HG03103 (cell line): ENCODE measurements around the gene ZNF837.
"Not testable (repeated sequence)": the region's sequence is repeated elsewhere in the genome, so short reads cannot be mapped to it uniquely, and the experiment has no call there.

Experiments used
- ATAC-seq: cut with Tn5 transposase; IDR thresholded peaks from one replicate; pipeline ENCODE4 v1.9.1; 2021; ENCODE audit warnings: low read depth; ENCODE audit not compliant: unreplicated experiment

ZNF837 gene

DNA sequence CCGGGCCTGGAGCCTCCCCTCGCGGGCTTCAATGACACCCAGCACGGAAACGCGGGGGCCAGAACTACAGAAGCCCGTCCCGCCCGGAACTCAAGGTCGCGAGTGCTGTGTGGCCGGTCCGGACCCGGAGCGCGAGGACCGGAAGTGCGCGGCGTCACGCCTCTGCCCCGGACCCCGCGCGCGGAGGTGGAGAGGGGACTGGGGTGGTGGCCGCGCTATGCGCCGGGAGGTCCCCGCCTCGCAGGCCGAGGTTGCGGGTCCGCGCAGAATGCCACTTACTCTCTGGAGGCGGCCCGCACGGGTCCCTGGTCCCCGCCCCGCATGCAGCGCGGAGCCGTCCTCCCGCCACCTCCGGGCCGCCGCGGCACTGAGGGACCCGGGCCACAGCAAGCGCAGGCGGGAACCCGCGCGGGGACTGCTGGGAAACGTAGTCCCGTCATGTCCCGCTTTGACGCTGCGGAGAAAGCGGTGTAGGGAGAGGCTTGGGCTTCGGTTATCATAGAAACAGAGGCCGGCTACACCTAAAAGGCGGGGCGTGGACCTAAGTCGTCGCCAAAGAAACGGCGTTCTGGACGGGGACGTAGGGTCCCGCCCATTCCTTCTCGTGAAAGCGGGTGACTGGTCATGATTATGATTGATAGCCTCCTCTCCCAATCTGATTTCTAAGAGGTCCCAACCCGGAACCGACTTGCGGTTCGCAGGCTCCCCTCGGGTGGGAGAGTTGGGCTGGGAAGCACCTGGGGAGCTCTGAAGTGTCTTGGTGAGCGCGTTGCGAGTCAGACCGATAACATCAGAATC lies at the start of gene ZNF837:
TSS of gene ZNF837 (minus strand) at position 369 of the 798 bp plus-strand sequence. CDS start 11,698 bp downstream, outside the sequence.
- ATAC-seq, result peak; percentile 79

DNA sequence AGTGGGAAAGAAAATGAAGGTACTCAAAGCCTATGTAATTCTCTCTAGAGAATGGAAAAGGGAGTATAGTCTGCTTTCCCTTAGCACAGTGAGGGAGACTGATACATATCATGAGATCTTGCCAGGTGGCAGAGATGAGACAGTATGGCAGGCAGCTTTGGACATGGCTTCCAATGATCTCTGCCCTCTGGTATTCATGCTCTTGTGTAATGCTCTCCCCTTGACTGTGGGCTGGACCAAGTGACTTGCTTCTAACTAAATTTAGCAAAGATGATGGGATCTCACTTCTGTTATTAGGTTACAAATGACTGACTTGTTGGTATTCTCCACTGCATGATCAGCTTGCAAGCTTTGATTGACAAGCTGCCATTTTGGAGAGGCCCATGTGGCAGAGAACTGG lies 48.9 kb upstream of the ZNF837 start:
- ATAC-seq, result no peak

DNA sequence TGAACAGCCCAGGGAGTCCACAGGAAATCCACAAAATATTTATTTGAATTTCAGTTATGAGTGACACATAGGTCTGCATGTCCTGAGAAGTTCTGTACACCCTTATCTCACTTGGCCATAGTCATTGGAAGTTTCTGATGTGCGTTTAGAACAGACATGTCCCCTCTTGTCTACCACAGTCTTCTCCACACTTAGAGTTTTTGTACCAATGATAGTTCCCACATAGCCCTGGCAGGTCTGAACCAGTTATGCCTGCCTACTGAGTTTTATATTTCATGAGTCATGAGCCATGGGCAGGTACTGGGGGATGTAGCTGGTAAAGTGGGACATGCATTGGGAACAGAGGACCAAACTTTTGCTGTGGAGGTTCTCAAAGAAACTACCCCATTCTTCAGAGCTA lies 47.8 kb upstream of the ZNF837 start:
- ATAC-seq, result no peak

DNA sequence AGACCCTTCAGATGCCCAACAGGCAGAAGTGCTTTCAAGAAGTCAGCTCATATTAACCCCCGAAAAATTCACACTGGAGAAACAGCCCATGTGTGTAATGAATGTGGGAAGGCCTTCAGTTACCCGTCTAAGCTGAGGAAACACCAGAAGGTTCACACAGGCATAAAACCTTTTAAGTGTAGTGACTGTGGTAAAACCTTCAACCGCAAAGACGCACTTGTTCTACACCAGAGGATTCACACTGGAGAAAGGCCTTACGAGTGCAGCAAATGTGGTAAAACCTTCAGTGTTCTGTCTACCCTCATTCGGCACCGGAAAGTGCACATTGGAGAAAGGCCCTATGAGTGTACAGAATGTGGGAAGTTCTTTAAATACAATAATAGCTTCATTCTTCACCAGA lies 36.2 kb upstream of the ZNF837 start:
- ATAC-seq, result no peak

DNA sequence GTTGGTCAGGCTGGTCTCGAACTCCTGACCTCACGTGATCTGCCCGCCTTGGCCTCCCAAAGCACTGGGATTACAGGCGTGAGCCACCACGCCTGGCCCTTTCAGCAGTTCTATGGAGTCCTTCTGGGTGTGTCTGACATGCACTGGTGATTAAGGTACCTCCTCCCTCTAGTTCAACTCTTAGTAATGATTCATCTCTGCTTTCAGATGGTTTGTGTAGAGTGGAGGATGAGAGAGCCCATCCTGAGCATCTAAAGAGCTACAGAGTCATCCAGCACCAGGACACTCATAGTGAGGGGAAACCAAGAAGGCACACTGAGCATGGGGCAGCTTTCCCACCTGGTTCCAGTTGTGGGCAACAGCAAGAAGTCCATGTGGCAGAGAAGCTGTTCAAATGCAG lies 35.8 kb upstream of the ZNF837 start:
- no peak for ATAC-seq

DNA sequence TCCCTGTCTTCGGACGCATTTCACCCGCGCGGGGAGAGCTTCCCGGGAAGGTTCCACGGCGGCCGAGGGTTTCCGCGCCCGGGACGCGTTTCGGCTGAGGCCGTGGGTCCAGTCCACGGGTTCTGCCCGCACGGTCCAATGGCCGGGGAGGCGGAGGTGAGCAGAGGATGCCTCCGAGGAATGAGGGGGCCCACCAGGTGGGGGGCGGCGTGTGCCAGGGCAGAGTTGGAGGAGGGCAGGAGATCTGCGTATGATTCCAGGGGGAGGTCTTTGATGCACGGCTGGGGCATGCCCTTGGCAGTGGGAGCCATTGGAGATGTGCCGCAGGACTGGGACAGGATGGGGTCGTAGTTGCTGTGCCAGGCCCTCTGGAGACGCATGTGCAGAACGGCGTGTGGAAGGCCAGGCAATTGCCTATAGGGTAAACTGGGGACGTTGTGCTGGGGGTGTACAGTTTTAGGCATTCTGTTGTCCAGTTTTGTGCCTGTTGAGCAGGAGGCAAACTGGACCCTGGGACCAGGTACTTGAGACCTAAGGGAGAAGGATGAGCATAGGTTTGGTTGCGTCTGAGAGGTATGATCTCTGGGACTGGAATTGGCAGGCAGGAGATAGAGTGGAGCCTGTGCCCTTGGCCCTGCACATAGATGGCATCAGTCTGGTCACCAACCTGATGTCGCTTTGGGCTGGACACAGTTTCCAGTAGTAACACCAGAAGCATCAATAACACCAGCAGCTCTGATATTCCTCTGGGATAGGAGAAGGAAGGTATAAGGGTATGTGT lies 28.4 kb upstream of the ZNF837 start:
- no peak for ATAC-seq

DNA sequence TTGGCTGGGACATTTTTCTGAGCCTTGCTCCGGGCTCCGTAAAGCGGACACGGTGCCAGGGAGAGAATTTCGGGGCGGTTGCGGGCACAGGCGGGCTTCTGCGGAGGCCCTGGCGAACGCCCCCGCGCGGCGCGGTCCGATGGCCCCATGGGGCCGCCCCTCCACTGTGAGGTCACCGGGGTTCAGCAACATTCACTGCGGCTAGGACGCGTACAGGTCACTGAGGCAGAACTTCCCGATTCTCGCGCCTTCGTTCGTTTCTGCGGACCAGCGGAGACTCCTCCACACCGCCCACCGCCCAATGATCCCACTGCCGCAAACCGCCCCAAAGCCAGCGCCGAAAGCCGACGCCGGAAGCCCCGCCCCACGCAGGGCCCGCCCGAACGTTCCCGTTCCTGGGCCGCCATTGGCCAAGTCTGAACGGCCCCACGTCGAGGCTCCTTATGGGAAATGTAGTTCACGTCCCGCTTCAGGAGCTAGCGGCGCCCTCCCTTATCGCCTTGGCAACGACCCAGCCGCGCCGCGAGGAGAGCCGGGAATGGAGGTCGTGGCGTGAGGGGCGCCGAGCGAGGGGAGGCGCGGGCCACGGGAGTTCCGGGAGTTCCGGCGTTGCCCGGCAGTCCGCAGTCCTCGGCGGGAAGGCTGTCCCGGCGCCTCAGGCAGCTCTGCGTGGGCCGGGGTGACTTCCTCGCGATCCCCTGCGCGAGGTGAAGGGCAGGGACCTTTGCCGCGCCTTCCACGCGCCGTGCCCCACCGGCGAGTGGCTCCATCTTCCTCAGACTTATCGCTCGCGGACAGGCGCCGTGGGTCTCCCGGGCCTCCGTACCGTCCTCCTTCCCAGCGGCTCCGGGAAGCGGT lies 27.6 kb upstream of the ZNF837 start, which contains the start of gene ZNF584:
TSS of gene ZNF584 (plus strand) at position 498 of the 858 bp plus-strand sequence. CDS start 499 bp downstream, outside the sequence.
- ATAC-seq, result peak; percentile 93

DNA sequence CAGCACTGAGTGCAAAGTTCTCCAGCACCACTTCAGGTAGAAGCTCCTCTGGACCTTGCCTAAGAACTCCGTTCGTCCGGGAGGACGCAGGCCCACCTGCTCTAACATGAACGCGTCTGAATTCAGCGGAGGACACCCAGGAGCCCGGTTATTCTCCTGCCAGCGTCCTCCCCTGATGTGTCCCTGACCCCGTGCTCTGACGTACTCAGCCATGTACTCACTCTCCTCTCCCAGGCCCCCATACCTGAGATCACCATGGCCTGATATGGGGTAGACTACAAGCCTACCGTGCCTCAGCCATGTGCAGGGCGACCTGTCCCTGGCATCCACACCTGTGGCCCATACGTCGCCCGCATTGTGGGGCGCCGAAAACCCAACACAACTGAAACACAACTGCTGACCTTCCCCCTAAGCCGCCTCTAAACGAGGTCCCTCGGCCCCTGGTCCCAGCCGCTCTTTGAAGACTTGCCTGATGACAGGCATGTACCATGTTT lies 26.9 kb upstream of the ZNF837 start:
- no peak for ATAC-seq

DNA sequence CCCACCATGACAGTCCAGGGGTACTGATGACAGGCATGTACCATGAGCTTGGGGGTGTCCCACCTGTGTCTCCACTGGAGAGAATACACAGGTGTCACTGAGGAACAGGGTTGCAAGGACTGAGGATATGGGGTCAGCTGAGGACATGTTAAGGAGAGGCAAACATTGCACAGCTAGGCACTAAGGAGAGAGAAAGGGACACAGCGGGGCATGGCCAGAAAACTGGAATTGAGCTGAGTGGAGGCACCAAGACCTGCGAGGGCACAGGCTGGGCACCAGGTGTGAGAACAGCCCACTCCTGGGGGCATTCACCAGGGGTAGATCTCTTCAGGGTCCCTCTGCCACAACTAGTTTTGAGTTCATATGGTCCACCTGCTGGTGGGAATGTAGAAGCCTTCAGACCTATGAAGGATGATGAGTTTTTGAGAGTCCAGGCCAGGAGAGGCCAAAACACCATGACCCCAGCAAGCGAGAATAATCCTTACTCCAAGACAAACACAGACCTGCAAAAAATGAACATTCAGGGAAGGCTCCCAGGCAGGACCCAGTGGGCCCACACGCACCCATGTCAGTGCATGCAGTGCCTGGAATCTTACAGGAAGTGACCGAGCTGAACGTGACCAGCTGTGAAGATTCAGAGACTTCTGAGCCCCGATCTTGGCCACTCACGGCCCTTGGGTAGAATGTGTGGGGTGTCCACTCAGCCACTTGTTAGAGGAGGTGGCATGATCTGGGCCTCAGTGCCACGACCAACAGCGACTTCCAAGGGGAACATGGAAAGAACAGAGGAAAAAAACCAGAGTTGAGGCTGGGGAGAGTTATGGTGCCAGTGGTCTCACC lies 26.2 kb upstream of the ZNF837 start:
- ATAC-seq, result no peak

DNA sequence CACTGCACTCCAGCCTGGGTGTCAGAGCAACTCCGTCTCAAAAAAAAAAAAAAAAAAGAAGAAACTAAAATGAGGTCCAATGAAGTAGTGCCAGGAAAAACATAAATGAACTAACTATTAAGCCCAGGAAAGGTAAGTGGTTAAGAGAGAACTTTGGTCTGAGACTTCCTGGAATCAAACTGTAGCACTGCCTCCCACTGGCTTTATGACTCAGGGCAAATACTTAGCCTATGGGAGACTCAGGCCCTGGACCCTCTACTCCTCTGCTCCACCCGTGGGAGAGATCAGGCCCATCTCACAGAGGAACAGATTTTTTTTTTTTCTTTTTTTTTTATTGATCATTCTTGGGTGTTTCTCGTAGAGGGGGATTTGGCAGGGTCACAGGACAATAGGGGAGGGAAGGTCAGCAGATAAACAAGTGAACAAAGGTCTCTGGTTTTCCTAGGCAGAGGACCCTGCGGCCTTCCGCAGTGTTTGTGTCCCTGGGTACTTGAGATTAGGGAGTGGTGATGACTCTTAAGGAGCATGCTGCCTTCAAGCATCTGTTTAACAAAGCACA lies 23.2 kb upstream of the ZNF837 start:
- ATAC-seq, result not testable (repeated sequence)

DNA sequence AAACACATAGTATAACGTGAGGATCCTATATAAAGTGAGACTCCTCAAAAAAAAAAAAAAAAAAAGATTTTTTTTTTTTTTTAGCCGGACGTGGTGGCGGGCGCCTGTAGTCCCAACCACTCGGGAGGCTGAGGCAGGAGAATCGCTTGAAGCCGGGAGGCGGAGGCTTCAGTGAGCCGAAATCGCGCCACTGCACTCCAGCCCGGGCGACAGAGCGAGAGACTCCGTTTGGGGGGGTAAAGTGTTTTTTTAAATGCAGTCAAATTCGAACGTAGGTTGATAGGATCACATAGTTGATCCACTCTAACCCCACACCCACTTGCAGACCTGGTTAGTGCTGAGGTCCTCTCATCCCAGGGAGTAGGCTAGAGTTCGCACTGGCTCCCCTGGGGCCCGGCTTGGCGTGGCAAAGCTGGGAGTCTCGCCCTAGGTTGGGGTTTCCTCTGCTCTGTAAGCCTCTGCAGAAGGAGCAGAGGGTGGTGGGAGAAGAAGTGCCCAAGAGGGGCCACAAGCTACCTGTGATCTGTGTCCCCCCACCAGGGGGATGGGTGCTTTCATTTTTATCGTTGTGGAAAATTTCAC lies 21.1 kb upstream of the ZNF837 start:
- ATAC-seq, result no peak

DNA sequence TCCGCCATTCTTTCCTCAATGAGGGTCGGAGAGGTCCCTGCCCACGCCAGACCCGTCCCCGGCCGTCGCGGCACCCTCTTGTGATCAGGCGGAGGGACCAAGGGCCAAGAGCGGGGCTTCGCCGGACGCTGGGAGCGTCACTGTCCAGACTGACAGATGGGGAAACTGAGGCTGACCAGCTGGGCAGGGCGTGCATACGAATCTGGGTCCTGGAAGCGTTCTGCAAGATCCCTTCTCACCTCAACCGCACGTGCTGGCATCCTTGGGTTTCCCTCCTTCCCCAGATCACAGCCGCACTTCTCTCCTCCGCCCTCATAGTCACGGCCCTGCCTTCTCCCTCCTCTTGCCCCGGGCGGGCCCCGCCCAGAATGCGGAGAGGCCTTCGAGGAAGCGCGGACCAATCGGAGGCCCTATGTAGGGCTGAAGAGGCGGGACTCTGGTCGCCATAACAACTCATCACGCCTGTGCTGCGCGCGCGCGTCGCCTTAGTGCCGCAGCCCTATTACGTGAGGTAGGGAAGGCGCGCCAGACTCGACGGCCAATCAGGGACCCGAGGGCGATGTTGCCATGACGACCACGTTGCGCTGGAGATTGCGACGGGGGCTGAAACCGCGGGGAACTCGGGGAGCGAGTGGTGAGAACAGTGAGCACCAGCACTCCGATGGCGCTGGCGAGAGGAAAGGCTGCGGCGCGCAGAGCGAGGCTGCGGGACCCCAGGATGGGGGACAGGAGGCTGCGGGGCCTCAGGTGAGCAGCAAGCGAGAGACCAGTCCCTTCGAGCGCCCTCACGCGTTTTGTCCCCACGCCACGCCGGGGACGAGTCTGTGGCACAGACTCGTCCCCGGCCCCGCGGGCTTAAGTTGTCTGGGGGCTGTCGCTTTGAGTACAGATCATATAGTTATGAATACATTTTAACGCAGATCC lies 20.3 kb upstream of the ZNF837 start:
- peak; percentile 98 for ATAC-seq

DNA sequence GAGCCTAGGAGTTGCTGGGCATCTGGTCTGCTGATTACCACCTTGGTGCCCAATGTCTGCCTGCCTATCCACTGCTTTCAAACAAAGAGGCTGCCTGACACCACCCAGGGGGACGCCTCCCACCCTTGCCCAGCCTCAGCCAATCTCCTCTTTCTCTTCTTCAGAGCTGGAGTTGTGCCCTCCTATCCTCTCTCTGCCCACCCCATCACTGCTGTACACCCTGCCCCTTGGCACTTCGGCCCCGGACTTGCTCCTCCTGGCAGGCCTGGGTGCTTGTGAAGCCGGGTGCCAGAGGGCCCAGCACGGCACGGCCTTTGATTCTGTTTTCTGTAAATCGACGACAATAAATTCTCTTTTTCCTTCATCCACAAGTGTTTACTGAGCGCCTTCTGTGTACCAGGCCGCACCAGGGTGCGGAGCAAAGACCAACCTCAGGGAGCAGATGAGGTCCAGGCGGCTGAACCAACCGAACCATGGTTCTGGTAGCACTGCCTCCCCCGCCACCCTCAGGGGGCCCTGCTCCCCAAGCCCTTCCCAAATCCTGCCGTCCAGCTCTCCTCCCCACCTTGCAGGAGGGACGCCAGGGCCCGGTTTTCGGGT lies 19.6 kb upstream of the ZNF837 start:
- no peak for ATAC-seq

DNA sequence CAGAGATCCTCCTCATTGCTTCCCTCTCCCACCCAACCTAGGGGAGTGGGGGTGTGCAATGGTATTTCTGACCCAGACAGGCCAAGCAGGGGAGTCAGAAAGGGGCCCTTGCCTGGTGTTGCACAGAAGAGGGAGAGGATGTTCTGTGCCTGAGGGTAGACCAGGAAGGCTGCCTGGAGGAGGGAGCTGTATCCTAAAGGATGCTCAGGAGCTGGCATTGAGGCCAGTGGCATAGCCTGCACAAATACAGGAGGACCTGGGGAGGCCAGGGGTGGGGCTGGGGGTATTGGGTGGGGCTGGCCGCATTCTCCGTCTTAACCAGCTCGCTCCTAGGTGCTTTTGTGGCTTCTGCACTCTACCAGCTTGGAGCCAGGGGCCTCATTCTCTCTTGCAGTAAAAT lies 19.1 kb upstream of the ZNF837 start:
- ATAC-seq, result no peak

DNA sequence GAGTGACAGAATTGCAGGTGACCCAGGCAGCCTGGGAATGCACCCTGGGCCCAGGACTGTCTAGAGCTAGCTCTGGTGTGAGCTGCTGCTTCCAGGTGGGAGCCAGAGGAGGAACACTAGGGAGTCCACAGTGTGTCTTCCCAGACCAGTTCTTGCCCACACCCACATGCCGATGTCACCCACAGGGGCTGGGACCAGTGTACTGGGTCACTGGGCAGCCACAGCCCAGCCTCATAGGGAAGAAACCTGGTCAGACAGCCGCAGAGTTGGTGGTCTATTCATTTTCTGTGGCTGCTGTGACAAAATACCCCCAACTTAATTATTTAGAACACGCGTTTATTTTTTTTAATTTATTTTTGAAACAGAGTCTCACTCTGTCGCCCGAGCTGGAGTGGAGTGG lies 17.7 kb upstream of the ZNF837 start:
- no peak for ATAC-seq

DNA sequence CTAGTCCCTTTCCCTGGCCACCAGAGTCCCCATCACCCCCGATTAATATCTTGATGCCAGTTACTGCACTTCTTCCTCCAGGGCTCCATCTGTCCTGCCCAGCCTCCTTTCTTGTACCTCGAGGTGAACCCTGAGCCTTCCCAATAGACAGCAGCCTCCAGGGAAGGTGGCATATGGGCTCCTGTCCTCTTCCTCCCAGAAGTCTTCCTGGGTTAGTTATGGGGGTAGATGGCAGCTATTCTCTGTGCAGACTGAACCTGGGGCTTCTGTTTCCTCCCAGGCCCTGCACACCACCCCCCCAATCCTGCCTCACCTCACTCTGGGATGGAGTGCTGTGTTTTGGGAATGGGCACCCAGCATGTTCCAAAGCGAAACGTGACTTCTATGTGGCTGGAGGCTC lies 17.3 kb upstream of the ZNF837 start:
- no peak for ATAC-seq

DNA sequence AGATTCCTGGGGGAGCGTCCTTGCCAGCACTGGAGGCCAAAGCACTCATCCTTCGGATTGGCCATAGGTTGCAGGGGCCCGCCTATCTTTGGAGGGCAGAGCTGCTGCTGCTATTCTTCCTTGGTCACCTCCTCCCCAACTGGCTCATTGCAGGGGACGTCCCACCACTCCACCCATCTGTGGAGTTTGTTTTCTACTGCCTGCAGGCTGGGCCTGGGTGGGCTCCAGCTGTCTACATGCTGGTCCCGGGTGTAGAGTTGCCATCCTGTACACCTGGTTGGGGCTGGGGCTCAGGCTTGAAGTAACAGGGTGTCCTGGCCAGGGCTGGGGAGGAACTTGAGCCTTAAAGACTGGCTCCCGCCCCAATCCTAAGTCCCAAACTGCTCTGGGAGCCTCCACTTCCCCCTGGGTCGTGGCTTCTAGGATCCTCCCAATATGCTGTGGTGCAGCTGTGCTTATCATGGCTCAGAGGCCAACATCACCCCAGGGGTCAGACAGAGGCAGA lies 16.8 kb upstream of the ZNF837 start:
- no peak for ATAC-seq
